Spleen (tissue), 7 donors: ENCODE measurements around the gene UNC13A.

ENCODE experiments used
- POLR2A ChIP-seq, 3 donors: fragments of 450-650 bp; IDR thresholded peaks; one replicate each; pipeline ENCODE4 v1.5.1; 2017; ENCODE audit warnings: antibody characterized with exemption in 3 of 3, mild to moderate bottlenecking in 1 of 3
- TF ChIP-seq, protein P1 (sequence below), 11 experiments: fragments of 200-600 bp in 7 of 11; fragments of 450-650 bp in 4 of 11; sonication (generic) in 4 of 11; IDR thresholded peaks in 8 of 11; conservative IDR thresholded peaks in 3 of 11; 1 replicate in 7 of 11; 2 replicates in 4 of 11; pipeline versions ENCODE4 v1.4.0 to v1.8.0; 2016 to 2021; ENCODE audit warnings: antibody characterized with exemption in 11 of 11, inconsistent platforms in 4 of 11, mild to moderate bottlenecking in 1 of 11
- donor health status: DM: no; HTN: no; CAD: no; lungs with moderate emphysema.
- donor health status: DM: no; HTN: no; CAD: no.
- donor health status: DM: no; HTN: no; CAD: no.

DNA sequence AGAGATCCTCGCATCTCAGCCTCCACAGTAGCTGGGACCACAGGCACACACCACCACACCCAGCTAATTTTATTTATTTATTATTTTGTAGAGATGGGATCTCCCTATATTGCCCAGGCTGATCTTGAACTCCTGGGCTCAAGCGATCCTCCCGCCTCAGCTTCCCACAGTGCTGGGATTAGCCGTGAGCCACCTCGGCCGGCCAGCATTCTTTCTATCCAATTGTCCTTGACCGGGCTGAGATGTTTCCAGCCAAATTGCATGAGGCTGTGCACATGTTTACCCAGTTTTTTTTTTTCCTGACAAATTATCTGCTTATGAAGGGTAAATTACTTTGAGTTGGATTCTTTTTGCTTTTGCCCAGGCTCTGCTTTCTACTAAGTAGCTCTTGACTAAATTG, 28.2 kb downstream of the UNC13A start:
- TF ChIP-seq, protein P1, sequence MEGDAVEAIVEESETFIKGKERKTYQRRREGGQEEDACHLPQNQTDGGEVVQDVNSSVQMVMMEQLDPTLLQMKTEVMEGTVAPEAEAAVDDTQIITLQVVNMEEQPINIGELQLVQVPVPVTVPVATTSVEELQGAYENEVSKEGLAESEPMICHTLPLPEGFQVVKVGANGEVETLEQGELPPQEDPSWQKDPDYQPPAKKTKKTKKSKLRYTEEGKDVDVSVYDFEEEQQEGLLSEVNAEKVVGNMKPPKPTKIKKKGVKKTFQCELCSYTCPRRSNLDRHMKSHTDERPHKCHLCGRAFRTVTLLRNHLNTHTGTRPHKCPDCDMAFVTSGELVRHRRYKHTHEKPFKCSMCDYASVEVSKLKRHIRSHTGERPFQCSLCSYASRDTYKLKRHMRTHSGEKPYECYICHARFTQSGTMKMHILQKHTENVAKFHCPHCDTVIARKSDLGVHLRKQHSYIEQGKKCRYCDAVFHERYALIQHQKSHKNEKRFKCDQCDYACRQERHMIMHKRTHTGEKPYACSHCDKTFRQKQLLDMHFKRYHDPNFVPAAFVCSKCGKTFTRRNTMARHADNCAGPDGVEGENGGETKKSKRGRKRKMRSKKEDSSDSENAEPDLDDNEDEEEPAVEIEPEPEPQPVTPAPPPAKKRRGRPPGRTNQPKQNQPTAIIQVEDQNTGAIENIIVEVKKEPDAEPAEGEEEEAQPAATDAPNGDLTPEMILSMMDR (IDR thresholded peaks at IDR 0.05 in 8 of 11, conservative IDR thresholded peaks at IDR 0.05 in 3 of 11), result no peak
- no peak for TF ChIP-seq POLR2A (IDR thresholded peaks at IDR 0.05)
